HepG2 (cell line): Measurements from ENCODE around the gene ARHGEF4. TPM values are rescaled to one million over a fixed set of nuclear protein-coding genes. Genes with fewer than 3 reads are reported as not detected.
A peak's percentile ranks its signal among the peaks of the same experiment; 100 is the strongest.

Experiments
- ELF3 ChIP-seq: IDR thresholded peaks from 2 replicates; pipeline ENCODE4 v1.6.1; 2016; ENCODE audit warnings: missing genetic modification reagents, missing compliant biosample characterization
- FOSL1 ChIP-seq: sonication (generic); formaldehyde crosslinking; IDR thresholded peaks from 2 replicates; pipeline ENCODE4 v1.9.0; 2021; ENCODE audit warnings: missing genetic modification reagents, borderline replicate concordance
- HIC2 ChIP-seq: sonication (generic); formaldehyde crosslinking; IDR thresholded peaks from 2 replicates; pipeline ENCODE4 v1.9.0; 2022; ENCODE audit warnings: low read depth, missing genetic modification reagents
- NKX3-1 ChIP-seq: sonication (generic); formaldehyde crosslinking; IDR thresholded peaks from 2 replicates; pipeline ENCODE4 v1.5.0; 2020; ENCODE audit warnings: missing genetic modification reagents
- ZBTB43 ChIP-seq: sonication (generic); formaldehyde crosslinking; conservative IDR thresholded peaks from 2 replicates; pipeline ENCODE4 v1.4.0; 2020; ENCODE audit warnings: missing genetic modification reagents
- ZNF263 ChIP-seq: sonication (generic); formaldehyde crosslinking; IDR thresholded peaks from 2 replicates; pipeline ENCODE4 v1.4.0; 2020; ENCODE audit warnings: missing genetic modification reagents
- ZNF33A ChIP-seq: sonication (generic); formaldehyde crosslinking; IDR thresholded peaks from 2 replicates; pipeline ENCODE4 v1.5.1; 2020; ENCODE audit warnings: missing genetic modification reagents, mild to moderate bottlenecking, moderate library complexity, borderline replicate concordance
- ZNF761 ChIP-seq: sonication (generic); formaldehyde crosslinking; conservative IDR thresholded peaks from 2 replicates; pipeline ENCODE4 v1.4.0; 2020; ENCODE audit warnings: mild to moderate bottlenecking, missing genetic modification reagents
- polyA plus RNA-seq, 8 experiments: library from polyadenylated mRNA; depleted of rRNA in 3 of 8; stranded (reverse) in 7 of 8; unstranded in 1 of 8; fragments of >200 nt; fragmentation: Illumina TruSeq in 4 of 8; extraction: Trizol in 4 of 8; gene quantifications; 2 replicates each; pipeline versions ENCODE4 v1.2.1 to v1.2.3, GENCODE V29; 2011 to 2016; ENCODE audit warnings: low read depth in 4 of 8, missing spikeins in 1 of 8, mixed read lengths in 1 of 8; ENCODE audit not compliant: insufficient read depth in 1 of 8
- total RNA-seq, 5 experiments: library from RNA; depleted of rRNA; stranded (reverse); fragments of >200 nt; fragmentation: Illumina TruSeq; extraction: Trizol; gene quantifications; 2 replicates each; pipeline ENCODE4 v1.2.3, GENCODE V29; 2016; ENCODE audit warnings: low read depth in 1 of 5

Gene ARHGEF4
- total and polyA plus RNA-seq, 2 of the 13 experiments (the other 11 are each of a cell fraction or from before 2014, with no cell fraction given) = 0.11 to 0.13 TPM

- TF ChIP-seq ELF3 (CRISPR knock-in tag) (peak; percentile 57), ZNF33A (no peak), ZNF263 (0 out of 2 replicates have a peak, but pooled peaks have one; percentile 4), NKX3-1 (CRISPR knock-in tag) (peak; percentile 13; the same call in 1 of the 2 replicates), FOSL1 (no peak), ZNF761 (CRISPR knock-in tag) (no peak; the same call in 1 of the 2 replicates), ZBTB43 (0 out of 2 replicates have a peak, but pooled peaks have one; percentile 55), HIC2 (no peak)
Observed at GRCh38 chr2:131093006-131093695, 256.4 kb downstream of the ARHGEF4 start, which contains the start of gene FAM168B (continued).
